ENCODE results near the gene NGEF.

DNA sequence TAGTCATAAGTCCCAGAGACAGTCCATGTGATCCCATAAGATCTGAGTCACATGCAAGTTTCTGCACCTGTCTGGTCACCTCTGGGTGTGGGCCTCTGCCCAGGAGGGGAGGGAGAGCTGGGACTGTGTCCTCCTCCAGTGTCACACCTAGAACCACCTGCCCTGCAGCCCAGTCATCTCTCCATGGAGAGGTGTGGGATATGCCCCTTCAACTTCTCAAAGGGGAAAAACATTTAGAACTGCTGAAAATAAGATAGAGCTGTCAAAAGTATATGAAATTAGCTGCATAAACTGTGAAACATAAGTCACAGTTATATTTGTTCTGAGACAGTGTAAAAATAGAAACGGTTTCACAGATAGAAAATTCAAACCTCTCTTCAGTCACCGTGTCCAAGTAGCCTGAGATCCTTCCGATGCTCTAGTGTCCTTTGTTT lies 55.4 kb downstream of the NGEF start:
- TF ChIP-seq EP300 (IDR thresholded peaks at IDR 0.05; ENCODE audit: borderline replicate concordance) (no peak), NFIC (IDR thresholded peaks at IDR 0.05) (no peak), TAF1 (IDR thresholded peaks at IDR 0.05; ENCODE audit: low read depth) (no peak), FOXM1 (IDR thresholded peaks at IDR 0.05; ENCODE audit: borderline replicate concordance, low read depth) (no peak), RAD21 (IDR thresholded peaks at IDR 0.05; ENCODE audit: low read depth) (no peak), CREB1 (IDR thresholded peaks at IDR 0.05; ENCODE audit: low read depth) (no peak), ZBTB7A (IDR thresholded peaks at IDR 0.05; ENCODE audit: low read depth) (no peak)
- TF ChIP-seq, protein P1, sequence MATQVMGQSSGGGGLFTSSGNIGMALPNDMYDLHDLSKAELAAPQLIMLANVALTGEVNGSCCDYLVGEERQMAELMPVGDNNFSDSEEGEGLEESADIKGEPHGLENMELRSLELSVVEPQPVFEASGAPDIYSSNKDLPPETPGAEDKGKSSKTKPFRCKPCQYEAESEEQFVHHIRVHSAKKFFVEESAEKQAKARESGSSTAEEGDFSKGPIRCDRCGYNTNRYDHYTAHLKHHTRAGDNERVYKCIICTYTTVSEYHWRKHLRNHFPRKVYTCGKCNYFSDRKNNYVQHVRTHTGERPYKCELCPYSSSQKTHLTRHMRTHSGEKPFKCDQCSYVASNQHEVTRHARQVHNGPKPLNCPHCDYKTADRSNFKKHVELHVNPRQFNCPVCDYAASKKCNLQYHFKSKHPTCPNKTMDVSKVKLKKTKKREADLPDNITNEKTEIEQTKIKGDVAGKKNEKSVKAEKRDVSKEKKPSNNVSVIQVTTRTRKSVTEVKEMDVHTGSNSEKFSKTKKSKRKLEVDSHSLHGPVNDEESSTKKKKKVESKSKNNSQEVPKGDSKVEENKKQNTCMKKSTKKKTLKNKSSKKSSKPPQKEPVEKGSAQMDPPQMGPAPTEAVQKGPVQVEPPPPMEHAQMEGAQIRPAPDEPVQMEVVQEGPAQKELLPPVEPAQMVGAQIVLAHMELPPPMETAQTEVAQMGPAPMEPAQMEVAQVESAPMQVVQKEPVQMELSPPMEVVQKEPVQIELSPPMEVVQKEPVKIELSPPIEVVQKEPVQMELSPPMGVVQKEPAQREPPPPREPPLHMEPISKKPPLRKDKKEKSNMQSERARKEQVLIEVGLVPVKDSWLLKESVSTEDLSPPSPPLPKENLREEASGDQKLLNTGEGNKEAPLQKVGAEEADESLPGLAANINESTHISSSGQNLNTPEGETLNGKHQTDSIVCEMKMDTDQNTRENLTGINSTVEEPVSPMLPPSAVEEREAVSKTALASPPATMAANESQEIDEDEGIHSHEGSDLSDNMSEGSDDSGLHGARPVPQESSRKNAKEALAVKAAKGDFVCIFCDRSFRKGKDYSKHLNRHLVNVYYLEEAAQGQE (IDR thresholded peaks at IDR 0.05; ENCODE audit: low read depth): no peak
- TF ChIP-seq, protein P2, sequence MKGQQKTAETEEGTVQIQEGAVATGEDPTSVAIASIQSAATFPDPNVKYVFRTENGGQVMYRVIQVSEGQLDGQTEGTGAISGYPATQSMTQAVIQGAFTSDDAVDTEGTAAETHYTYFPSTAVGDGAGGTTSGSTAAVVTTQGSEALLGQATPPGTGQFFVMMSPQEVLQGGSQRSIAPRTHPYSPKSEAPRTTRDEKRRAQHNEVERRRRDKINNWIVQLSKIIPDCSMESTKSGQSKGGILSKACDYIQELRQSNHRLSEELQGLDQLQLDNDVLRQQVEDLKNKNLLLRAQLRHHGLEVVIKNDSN (IDR thresholded peaks at IDR 0.05): no peak
- TF ChIP-seq, protein P3, sequence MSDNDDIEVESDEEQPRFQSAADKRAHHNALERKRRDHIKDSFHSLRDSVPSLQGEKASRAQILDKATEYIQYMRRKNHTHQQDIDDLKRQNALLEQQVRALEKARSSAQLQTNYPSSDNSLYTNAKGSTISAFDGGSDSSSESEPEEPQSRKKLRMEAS (IDR thresholded peaks at IDR 0.05): no peak
